Colonic mucosa (tissue), 4 donors: ENCODE measurements around the gene SLC46A1. TPM values are rescaled to one million over a fixed set of nuclear protein-coding genes. Genes with fewer than 3 reads are reported as not detected.

ENCODE experiments used
- DNase-seq: peaks from one replicate; pipeline ENCODE4 v3.0.0-alpha.2; 2020
- H3K27ac ChIP-seq: fragments of 200-600 bp; one replicate; pipeline ENCODE4 v1.8.0; 2021
- H3K27me3 ChIP-seq: fragments of 200-600 bp; one replicate; pipeline ENCODE4 v1.8.0; 2021
- H3K36me3 ChIP-seq: fragments of 200-600 bp; one replicate; pipeline ENCODE4 v1.8.0; 2021
- H3K4me1 ChIP-seq: fragments of 200-600 bp; one replicate; pipeline ENCODE4 v1.8.0; 2021; ENCODE audit warnings: mild to moderate bottlenecking
- H3K4me3 ChIP-seq: fragments of 200-600 bp; one replicate; pipeline ENCODE4 v1.8.0; 2021
- H3K9ac ChIP-seq, 2 donors: one replicate each; pipeline ENCODE4 v1.7.0; 2013; ENCODE audit warnings: control low read depth in 2 of 2, low read depth in 2 of 2, low read length in 2 of 2
- H3K9me3 ChIP-seq: fragments of 200-600 bp; one replicate; pipeline ENCODE4 v1.8.0; 2021
- intact Hi-C: fragments of 100-400 bp; cut with DNase I; formaldehyde crosslinking; loops from one replicate; pipeline ENCODE4 v1.14.1; 2022
- total RNA-seq, 2 donors: library from RNA; stranded (reverse); fragmentation: NEBNext Ultra II Directional in 1 of 2; extraction: Animal tissue kit (Norgen Biotek cat#: 25700) in 1 of 2; gene quantifications; one replicate each; pipeline ENCODE4 v1.2.1, GENCODE V29; 2021
- TF ChIP-seq, protein P1 (sequence below): fragments of 200-600 bp; IDR thresholded peaks from one replicate; pipeline ENCODE4 v1.8.0; 2022; ENCODE audit warnings: antibody characterized with exemption, mild to moderate bottlenecking
- donor health status: healthy.
- donor health status: DM: no; HTN: no; CAD: no.
- donor health status: DM: no; HTN: no; CAD: no.

Gene SLC46A1
- total RNA-seq, 2 donors from 2014 or later, result 4.3 to 5.4 TPM

DNA sequence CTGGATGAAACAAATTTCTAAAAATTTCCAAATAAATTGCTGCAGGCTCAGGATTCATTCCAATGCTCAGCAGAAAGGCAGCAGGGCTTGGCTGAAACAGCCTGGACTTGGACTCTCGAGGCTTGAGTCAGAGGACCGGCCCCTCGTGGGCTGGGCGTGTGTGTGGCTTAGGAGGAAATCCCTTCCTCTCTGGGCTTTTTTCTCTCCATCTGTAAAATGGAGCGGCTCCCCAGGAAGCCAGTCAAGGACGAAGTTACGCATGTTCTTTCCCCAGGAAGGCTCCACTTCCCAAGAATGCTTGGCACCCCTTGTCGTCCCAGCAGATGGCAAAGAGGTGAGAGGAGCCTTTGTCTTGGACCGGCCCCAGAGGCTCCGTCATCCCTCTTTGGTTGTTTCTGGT lies 13.5 kb downstream of the SLC46A1 start:
- Histone ChIP-seq H3K27ac (no peak overlapping the region), H3K9me3 (no peaks in the 10 kb centered on the region), H3K27me3 (no peaks in the 10 kb centered on the region), H3K36me3 (no peaks in the 10 kb centered on the region), H3K4me1 (no peaks in the 10 kb centered on the region), H3K4me3 (no peak overlapping the region), H3K9ac (no peak overlapping the region)
- intact Hi-C loops, result no loop called here
- TF ChIP-seq, protein P1, sequence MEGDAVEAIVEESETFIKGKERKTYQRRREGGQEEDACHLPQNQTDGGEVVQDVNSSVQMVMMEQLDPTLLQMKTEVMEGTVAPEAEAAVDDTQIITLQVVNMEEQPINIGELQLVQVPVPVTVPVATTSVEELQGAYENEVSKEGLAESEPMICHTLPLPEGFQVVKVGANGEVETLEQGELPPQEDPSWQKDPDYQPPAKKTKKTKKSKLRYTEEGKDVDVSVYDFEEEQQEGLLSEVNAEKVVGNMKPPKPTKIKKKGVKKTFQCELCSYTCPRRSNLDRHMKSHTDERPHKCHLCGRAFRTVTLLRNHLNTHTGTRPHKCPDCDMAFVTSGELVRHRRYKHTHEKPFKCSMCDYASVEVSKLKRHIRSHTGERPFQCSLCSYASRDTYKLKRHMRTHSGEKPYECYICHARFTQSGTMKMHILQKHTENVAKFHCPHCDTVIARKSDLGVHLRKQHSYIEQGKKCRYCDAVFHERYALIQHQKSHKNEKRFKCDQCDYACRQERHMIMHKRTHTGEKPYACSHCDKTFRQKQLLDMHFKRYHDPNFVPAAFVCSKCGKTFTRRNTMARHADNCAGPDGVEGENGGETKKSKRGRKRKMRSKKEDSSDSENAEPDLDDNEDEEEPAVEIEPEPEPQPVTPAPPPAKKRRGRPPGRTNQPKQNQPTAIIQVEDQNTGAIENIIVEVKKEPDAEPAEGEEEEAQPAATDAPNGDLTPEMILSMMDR, result no peak
- DNase-seq, result no peak

DNA sequence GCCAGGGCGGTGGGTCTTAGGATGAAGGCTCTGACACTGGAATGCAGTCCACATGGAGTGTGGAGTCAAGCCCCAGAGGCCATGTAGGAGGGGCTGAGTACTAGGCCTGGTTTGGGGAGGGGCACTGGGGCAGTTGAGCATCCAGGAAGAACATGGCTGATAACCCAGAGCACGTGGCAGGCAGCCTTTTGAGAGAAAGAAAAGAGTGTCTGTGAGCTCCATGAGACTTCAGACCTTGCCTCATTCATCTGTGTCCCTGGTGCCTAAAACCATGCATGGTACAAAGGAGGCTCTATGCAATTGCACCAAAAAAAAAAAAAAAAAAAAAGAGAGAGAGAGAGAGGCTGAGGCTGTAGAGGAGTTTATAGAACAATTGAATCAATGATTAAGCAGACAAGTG lies 14.6 kb downstream of the SLC46A1 start:
- intact Hi-C loops, result no loop called here
- no peak overlapping the region for H3K9ac ChIP-seq
- DNase-seq, result no peak
- TF ChIP-seq, protein P1, result no peak
- H3K36me3 ChIP-seq, result no peaks in the 10 kb centered on the region
- no peak overlapping the region for H3K27ac ChIP-seq
- no peaks in the 10 kb centered on the region for H3K9me3 ChIP-seq
- no peaks in the 10 kb centered on the region for H3K27me3 ChIP-seq
- no peak overlapping the region for H3K4me3 ChIP-seq
- no peaks in the 10 kb centered on the region for H3K4me1 ChIP-seq

DNA sequence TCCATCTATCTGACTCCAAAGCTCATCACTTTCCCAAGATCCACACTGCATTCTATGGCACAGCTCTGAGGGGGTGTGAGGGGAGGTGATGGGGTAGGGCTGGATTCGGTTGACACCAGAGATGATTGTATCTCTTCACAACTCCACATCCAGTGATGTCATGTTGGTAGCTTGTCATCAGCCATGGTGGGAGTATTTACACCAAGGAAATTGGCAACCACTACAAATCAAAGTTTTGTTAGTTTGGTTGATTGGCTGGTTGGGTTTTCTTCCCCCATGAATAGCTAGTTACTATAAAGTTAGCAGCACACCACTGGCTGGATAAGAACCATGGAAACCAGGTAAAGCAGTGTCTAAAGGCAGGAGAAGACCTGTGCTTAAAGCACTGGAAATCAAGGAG lies 15.0 kb downstream of the SLC46A1 start:
- no peaks in the 10 kb centered on the region for H3K27me3 ChIP-seq
- no peak for DNase-seq
- H3K4me3 ChIP-seq, result no peak overlapping the region
- intact Hi-C loops, result no loop called here
- no peak overlapping the region for H3K27ac ChIP-seq
- H3K36me3 ChIP-seq, result no peaks in the 10 kb centered on the region
- H3K9ac ChIP-seq, result no peak overlapping the region
- TF ChIP-seq, protein P1, result no peak
- H3K4me1 ChIP-seq, result no peaks in the 10 kb centered on the region
- H3K9me3 ChIP-seq, result no peaks in the 10 kb centered on the region

DNA sequence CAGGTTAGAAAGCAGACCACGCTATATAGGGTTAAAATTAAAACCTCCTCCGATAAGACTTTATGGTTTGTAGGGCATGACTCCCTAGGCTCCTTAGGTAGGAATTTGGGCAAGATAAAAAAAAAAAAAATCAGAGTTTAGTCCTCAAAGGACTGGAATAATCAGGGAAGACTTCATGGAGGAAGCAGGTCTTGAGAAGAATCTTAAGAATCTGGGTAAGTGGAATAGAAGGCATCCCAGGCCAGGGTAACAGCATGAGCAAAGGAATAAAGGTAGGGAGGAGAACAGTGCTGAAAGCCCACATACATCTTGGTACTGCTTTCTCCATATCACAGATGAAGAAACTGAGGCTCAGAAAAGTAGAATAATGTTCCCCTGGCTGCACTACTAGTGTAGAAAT lies 15.4 kb downstream of the SLC46A1 start:
- no peak for DNase-seq
- Histone ChIP-seq H3K4me3 (no peak overlapping the region), H3K36me3 (no peaks in the 10 kb centered on the region), H3K27ac (no peak overlapping the region), H3K4me1 (no peaks in the 10 kb centered on the region), H3K9ac (no peak overlapping the region), H3K27me3 (no peaks in the 10 kb centered on the region), H3K9me3 (no peaks in the 10 kb centered on the region)
- intact Hi-C loops, result no loop called here
- TF ChIP-seq, protein P1, result no peak

DNA sequence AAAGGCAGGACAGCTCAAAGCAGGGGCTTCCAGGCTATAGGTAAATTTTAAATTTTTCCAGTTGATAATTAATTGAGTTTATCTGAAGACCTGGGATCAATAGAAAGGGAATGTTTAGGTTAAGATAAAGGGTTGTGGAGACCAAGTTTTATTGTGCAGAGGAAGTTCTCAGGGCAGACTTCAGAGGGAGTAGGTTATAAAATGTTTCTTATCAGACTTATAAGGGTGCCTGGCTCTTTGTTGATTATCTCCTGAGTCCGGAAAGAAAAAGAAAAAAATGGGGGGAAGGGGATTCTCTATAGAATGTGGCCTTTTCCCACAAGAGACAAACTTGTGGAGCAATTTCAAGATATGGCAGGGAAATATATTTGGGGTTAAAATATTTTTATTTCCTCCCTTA lies 15.9 kb downstream of the SLC46A1 start:
- no peak for DNase-seq
- Histone ChIP-seq H3K36me3 (no peaks in the 10 kb centered on the region), H3K4me1 (no peaks in the 10 kb centered on the region), H3K27ac (no peak overlapping the region), H3K27me3 (no peaks in the 10 kb centered on the region), H3K9me3 (no peaks in the 10 kb centered on the region), H3K9ac (no peak overlapping the region), H3K4me3 (no peak overlapping the region)
- TF ChIP-seq, protein P1, result no peak
- intact Hi-C loops, result no loop called here

DNA sequence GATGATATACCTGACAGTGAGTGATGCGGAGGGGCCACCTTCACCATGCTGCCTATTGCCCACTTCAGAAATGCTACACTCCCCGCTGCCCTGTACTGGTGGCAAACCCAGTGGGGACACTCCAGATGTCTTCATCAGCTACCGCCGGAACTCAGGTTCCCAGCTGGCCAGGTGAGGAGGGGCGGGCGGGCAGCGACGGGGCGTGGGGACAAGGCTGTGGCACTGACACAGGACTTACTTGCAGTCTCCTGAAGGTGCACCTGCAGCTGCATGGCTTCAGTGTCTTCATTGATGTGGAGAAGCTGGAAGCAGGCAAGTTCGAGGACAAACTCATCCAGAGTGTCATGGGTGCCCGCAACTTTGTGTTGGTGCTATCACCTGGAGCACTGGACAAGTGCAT lies 17.9 kb downstream of the SLC46A1 start:
- no peak overlapping the region for H3K27ac ChIP-seq
- no peak overlapping the region for H3K9ac ChIP-seq
- H3K36me3 ChIP-seq, result no peaks in the 10 kb centered on the region
- TF ChIP-seq, protein P1, result no peak
- H3K9me3 ChIP-seq, result no peaks in the 10 kb centered on the region
- DNase-seq, result no peak
- H3K27me3 ChIP-seq, result no peaks in the 10 kb centered on the region
- intact Hi-C loops, result no loop called here
- no peak overlapping the region for H3K4me3 ChIP-seq
- no peaks in the 10 kb centered on the region for H3K4me1 ChIP-seq
